Erythroblast (primary cell): ENCODE measurements around the gene BMP7.

Source experiments
- GATA1 ChIP-seq: IDR thresholded peaks from 2 replicates; pipeline ENCODE4 v1.6.1; 2011; ENCODE audit warnings: low read depth, mild to moderate bottlenecking, control low read depth, low read length, moderate library complexity
- POLR2A ChIP-seq: IDR thresholded peaks from 2 replicates; pipeline ENCODE4 v1.6.1; 2011; ENCODE audit warnings: mild to moderate bottlenecking, low read length

DNA sequence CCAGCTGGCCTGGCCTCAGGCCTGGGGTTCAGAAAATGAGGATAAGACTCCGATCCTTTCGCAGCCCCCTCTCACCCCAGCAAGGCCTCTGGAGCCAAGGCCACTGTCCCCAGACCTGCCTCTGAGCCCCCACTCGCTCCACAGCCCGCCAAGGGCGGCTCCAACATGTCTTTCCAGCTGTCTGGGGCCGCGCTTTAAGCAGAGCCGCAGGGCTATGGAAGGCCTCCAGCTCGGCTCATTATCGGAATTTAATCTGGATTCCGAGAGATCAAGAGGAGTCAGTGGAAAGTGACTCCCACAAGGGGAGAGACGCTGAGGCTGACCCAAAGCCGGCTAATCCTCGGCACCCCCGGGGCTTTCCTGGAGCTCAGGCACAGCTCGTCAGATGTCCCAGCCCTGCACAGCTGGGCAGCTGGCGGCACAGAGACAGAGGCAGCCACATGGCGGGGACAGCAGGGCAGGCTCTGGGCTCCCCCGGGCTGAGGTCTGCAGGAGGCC lies 41.8 kb downstream of the BMP7 start:
- TF ChIP-seq POLR2A (no peak), GATA1 (no peak)
